Osteoblast (primary cell): ENCODE measurements around the gene GABARAP. TPM values are rescaled to one million over a fixed set of nuclear protein-coding genes. Genes with fewer than 3 reads are reported as not detected.

Experiments used
- DNase-seq: peaks from one replicate; pipeline ENCODE4 v3.0.0; 2011; ENCODE audit warnings: low spot score, mixed read lengths; ENCODE audit not compliant: insufficient read length; ENCODE audit errors: missing footprints
- H2AFZ ChIP-seq: 2 replicates; pipeline ENCODE4 v1.6.0; 2011; ENCODE audit warnings: mild to moderate bottlenecking, low read length
- H3K27ac ChIP-seq: 2 replicates; pipeline ENCODE4 v1.5.1; 2011; ENCODE audit warnings: mild to moderate bottlenecking, low read depth, low read length, moderate library complexity
- H3K27me3 ChIP-seq: 2 replicates; pipeline ENCODE4 v1.6.0; 2012; ENCODE audit warnings: mild to moderate bottlenecking, control low read depth, inconsistent platforms, low read length, moderate library complexity; ENCODE audit not compliant: insufficient read depth
- H3K36me3 ChIP-seq: 2 replicates; pipeline ENCODE4 v1.5.1; 2011; ENCODE audit warnings: mild to moderate bottlenecking, low read length, control low read depth, moderate library complexity; ENCODE audit not compliant: insufficient read depth
- H3K4me1 ChIP-seq: 2 replicates; pipeline ENCODE4 v1.5.1; 2011; ENCODE audit warnings: mild to moderate bottlenecking, low read length, control low read depth, moderate library complexity; ENCODE audit not compliant: insufficient read depth
- H3K4me2 ChIP-seq: 2 replicates; pipeline ENCODE4 v1.6.0; 2011; ENCODE audit warnings: mild to moderate bottlenecking, low read length; ENCODE audit not compliant: insufficient read depth
- H3K4me3 ChIP-seq: fragments of 200-600 bp; sonication (generic); 3 replicates; pipeline ENCODE4 v1.5.1; 2012; ENCODE audit warnings: mild to moderate bottlenecking, low read length, inconsistent platforms; ENCODE audit not compliant: insufficient read depth
- H3K79me2 ChIP-seq: 2 replicates; pipeline ENCODE4 v1.6.0; 2012; ENCODE audit warnings: mild to moderate bottlenecking, low read length, control low read depth, inconsistent platforms; ENCODE audit not compliant: insufficient read depth
- H3K9me3 ChIP-seq: 2 replicates; pipeline ENCODE4 v1.5.1; 2011; ENCODE audit warnings: low read depth, low read length, control low read depth
- H4K20me1 ChIP-seq: 2 replicates; pipeline ENCODE4 v1.6.0; 2012; ENCODE audit warnings: mild to moderate bottlenecking, low read length, control low read depth; ENCODE audit not compliant: insufficient read depth
- total RNA-seq: library from RNA; depleted of rRNA; stranded (reverse); fragments of >200 nt; gene quantifications from 2 replicates; pipeline ENCODE4 v1.2.3, GENCODE V29; 2012
- TF ChIP-seq, protein P1 (sequence below): IDR thresholded peaks from 2 replicates; pipeline ENCODE4 v1.5.1; 2011; ENCODE audit warnings: mild to moderate bottlenecking, low read depth, low read length, moderate library complexity; ENCODE audit errors: extremely low read depth

The GABARAP gene
- total RNA-seq, 1 donor, result 422 TPM

DNA sequence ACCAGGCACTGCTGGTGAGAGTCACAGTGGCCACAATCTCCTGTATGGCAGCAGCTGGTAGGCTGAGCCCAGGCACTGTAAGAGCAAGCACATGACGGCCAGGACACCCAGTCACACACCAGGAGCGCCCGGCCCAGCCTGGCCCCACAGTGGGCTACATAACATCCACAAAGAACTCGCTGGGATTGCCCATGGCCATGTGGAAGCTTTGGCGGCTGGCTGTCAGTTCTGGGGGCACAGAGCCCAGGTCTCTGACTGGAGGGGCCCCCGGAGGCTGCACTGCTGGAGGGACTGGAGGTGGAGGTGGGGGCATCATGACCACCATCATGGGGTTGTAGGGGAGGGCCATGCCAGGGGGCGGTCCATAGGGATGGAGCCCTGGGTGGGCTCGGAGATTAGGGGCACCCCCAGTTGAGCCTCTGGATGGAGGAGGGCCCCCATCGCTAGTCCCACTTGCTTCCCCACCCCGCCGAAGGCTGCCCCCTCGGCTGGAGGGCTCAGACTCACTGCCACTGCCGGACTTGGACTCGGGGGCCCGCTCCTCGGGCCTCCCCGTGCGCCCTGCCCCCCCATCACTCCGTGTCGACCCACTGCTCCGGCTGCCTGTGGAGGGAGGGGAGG, 16.4 kb downstream of the GABARAP start:
- peaks cover 50% of the 10 kb centered on the region for H3K79me2 ChIP-seq
- no peak overlapping the region for H3K4me3 ChIP-seq
- peaks cover 83% of the 10 kb centered on the region for H3K36me3 ChIP-seq
- no peak for DNase-seq
- H4K20me1 ChIP-seq, result peaks cover 46% of the 10 kb centered on the region
- H3K9me3 ChIP-seq, result no peaks in the 10 kb centered on the region
- H2AFZ ChIP-seq, result no peak overlapping the region
- H3K4me1 ChIP-seq, result peaks cover 10% of the 10 kb centered on the region
- H3K27me3 ChIP-seq, result no peaks in the 10 kb centered on the region
- TF ChIP-seq, protein P1, sequence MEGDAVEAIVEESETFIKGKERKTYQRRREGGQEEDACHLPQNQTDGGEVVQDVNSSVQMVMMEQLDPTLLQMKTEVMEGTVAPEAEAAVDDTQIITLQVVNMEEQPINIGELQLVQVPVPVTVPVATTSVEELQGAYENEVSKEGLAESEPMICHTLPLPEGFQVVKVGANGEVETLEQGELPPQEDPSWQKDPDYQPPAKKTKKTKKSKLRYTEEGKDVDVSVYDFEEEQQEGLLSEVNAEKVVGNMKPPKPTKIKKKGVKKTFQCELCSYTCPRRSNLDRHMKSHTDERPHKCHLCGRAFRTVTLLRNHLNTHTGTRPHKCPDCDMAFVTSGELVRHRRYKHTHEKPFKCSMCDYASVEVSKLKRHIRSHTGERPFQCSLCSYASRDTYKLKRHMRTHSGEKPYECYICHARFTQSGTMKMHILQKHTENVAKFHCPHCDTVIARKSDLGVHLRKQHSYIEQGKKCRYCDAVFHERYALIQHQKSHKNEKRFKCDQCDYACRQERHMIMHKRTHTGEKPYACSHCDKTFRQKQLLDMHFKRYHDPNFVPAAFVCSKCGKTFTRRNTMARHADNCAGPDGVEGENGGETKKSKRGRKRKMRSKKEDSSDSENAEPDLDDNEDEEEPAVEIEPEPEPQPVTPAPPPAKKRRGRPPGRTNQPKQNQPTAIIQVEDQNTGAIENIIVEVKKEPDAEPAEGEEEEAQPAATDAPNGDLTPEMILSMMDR, result no peak
- H3K27ac ChIP-seq, result no peak overlapping the region
- H3K4me2 ChIP-seq, result no peak overlapping the region

DNA sequence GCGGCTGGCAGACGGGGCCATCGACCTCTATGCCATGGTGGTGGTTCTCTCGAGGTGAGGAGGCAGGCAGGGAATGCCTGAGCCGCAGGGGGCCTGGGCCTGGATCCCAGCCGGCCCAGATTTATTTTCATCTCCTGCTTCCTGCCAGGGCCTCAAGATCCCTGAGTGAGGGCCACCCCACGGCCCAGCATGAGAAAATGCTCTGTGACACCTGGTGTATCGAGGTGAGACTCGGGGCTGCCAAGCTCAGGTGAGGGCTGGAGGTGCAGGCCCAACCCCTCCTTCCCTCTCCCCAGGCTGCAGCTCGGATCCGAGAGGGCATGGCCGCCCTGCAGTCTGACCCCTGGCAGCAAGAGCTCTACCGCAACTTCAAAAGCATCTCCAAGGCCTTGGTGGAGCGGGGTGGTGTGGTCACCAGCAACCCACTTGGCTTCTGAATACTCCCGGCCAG, 17.6 kb downstream of the GABARAP start:
- Histone ChIP-seq H3K4me2 (no peak overlapping the region), H3K27ac (no peak overlapping the region), H2AFZ (no peak overlapping the region), H3K27me3 (no peaks in the 10 kb centered on the region), H3K4me3 (no peak overlapping the region), H3K79me2 (peaks cover 50% of the 10 kb centered on the region), H3K9me3 (no peaks in the 10 kb centered on the region), H4K20me1 (peaks cover 48% of the 10 kb centered on the region), H3K4me1 (peaks cover 15% of the 10 kb centered on the region), H3K36me3 (peaks cover 78% of the 10 kb centered on the region)
- no peak for DNase-seq
- TF ChIP-seq, protein P1, result no peak

DNA sequence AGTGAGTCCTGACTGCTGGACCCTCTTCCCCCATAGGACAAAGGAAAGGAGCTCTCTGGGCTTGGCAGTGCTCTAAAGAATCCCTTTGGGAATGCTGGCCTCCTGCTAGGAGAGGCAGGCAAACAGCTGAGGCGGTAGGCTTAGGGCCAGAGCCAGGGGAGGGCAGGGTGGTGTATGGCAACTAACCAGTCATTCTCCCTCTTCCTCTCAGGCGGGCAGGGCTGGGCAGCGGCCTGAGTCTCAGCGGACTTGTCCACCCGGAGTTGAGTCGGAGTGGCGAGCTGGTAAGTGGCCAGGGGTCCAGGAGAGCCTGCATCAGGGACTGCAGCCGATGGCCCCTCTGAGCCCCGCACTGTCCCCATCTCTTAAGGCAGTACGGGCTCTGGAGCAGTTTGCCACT, 18.1 kb downstream of the GABARAP start:
- Histone ChIP-seq H3K4me3 (no peak overlapping the region), H3K79me2 (peaks cover 45% of the 10 kb centered on the region), H3K9me3 (no peaks in the 10 kb centered on the region), H4K20me1 (peaks cover 48% of the 10 kb centered on the region), H3K4me1 (peaks cover 20% of the 10 kb centered on the region), H3K4me2 (no peak overlapping the region), H3K27me3 (no peaks in the 10 kb centered on the region), H3K36me3 (peaks cover 73% of the 10 kb centered on the region), H2AFZ (no peak overlapping the region), H3K27ac (no peak overlapping the region)
- TF ChIP-seq, protein P1, result no peak
- no peak for DNase-seq

DNA sequence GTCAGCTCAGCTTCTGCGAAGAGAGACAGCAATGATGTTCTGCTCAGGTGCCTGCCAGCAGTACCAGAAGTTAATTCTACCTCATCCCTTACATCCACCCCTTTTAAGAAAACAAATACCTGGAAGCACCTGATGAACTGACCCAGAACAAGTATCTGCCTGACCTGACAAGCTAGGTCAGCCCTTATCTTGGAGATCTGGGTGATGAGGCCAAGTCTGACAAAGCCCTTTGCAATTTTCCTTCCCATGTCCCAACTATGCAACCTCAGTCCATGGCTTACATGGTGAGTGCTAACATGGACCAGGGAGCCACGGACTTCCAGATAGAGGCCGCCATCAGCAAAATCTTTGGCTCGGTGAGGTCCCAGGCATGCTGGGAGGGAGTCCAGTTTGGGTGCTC, 18.9 kb downstream of the GABARAP start:
- H3K79me2 ChIP-seq, result peaks cover 42% of the 10 kb centered on the region
- H4K20me1 ChIP-seq, result peaks cover 48% of the 10 kb centered on the region
- H2AFZ ChIP-seq, result no peak overlapping the region
- H3K27ac ChIP-seq, result no peak overlapping the region
- no peaks in the 10 kb centered on the region for H3K9me3 ChIP-seq
- H3K27me3 ChIP-seq, result no peaks in the 10 kb centered on the region
- no peak for DNase-seq
- H3K4me3 ChIP-seq, result no peak overlapping the region
- no peak overlapping the region for H3K4me2 ChIP-seq
- TF ChIP-seq, protein P1, result no peak
- H3K4me1 ChIP-seq, result peaks cover 21% of the 10 kb centered on the region
- H3K36me3 ChIP-seq, result peaks cover 66% of the 10 kb centered on the region
